Right atrium auricular region (tissue), 2 donors: ENCODE measurements around the gene PRKCZ. TPM values are rescaled to one million over a fixed set of nuclear protein-coding genes. Genes with fewer than 3 reads are reported as not detected.

Experiments used
- DNase-seq: peaks from one replicate; pipeline ENCODE4 v3.0.0-alpha.2; 2019; ENCODE audit warnings: low spot score
- H3K27ac ChIP-seq, 2 donors: fragments of 200-600 bp; sonication (generic); 1 replicate in 1 of 2; 2 replicates in 1 of 2; pipeline ENCODE4 v1.5.1; 2016 to 2019
- H3K27me3 ChIP-seq, 2 donors: fragments of 200-600 bp; sonication (generic); one replicate each; pipeline versions ENCODE4 v1.5.1 to v1.6.0; 2017 to 2019
- H3K36me3 ChIP-seq: fragments of 200-600 bp; sonication (generic); one replicate; pipeline ENCODE4 v1.5.1; 2016
- H3K4me1 ChIP-seq, 2 donors: fragments of 200-600 bp; sonication (generic); one replicate each; pipeline versions ENCODE4 v1.5.1 to v1.6.0; 2017 to 2019
- H3K4me3 ChIP-seq, 2 donors: fragments of 200-600 bp; sonication (generic); 1 replicate in 1 of 2; 2 replicates in 1 of 2; pipeline ENCODE4 v1.5.1; 2017 to 2019; ENCODE audit warnings: mild to moderate bottlenecking in 1 of 2, moderate library complexity in 1 of 2
- H3K9me3 ChIP-seq, 2 donors: fragments of 200-600 bp; sonication (generic); one replicate each; pipeline ENCODE4 v1.5.1; 2019
- total RNA-seq, 2 donors: library from RNA; depleted of rRNA; stranded (reverse); fragments of >200 nt; gene quantifications; one replicate each; pipeline ENCODE4 v1.1.0, GENCODE V29; 2016
- TF ChIP-seq, protein P1 (sequence below), 2 donors: fragments of 200-600 bp; sonication (generic); IDR thresholded peaks; one replicate each; pipeline ENCODE4 v1.5.1; 2019; ENCODE audit warnings: antibody characterized with exemption in 2 of 2

PRKCZ gene
- total RNA-seq, 2 donors from 2014 or later, result 15.3 to 16.4 TPM

DNA sequence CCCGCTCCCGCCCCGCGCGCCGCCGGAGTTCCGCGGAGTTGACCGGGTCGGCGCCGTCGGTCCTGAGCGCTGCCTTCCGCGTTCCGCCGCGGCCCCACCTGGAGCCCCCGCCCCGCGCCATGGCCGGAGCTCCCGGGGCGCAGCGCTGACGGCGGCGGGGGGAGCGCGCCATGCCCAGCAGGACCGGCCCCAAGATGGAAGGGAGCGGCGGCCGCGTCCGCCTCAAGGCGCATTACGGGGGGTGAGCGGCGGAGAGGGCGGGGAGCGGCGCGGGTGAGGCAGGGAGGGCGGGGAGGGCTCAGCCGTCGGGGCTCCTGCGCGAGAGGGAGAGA, 216 bp downstream of the PRKCZ start:
- Histone ChIP-seq H3K27me3 (peaks cover 0 to 4% of the 10 kb centered on the region in 2 donors), H3K36me3 (no peaks in the 10 kb centered on the region), H3K4me1 (peaks cover 0 to 27% of the 10 kb centered on the region in 2 donors), H3K9me3 (no peaks in the 10 kb centered on the region), H3K4me3 (peak overlapping the region; percentile 58 to 65), H3K27ac (peak overlapping the region; percentile 60 to 75)
- no peak for DNase-seq
- TF ChIP-seq, protein P1, sequence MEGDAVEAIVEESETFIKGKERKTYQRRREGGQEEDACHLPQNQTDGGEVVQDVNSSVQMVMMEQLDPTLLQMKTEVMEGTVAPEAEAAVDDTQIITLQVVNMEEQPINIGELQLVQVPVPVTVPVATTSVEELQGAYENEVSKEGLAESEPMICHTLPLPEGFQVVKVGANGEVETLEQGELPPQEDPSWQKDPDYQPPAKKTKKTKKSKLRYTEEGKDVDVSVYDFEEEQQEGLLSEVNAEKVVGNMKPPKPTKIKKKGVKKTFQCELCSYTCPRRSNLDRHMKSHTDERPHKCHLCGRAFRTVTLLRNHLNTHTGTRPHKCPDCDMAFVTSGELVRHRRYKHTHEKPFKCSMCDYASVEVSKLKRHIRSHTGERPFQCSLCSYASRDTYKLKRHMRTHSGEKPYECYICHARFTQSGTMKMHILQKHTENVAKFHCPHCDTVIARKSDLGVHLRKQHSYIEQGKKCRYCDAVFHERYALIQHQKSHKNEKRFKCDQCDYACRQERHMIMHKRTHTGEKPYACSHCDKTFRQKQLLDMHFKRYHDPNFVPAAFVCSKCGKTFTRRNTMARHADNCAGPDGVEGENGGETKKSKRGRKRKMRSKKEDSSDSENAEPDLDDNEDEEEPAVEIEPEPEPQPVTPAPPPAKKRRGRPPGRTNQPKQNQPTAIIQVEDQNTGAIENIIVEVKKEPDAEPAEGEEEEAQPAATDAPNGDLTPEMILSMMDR (IDR thresholded peaks at IDR 0.05), result no peak

GRCh38 chr1:2050793-2051682, 827 bp downstream of the PRKCZ start:
- Histone ChIP-seq H3K4me3 (peak overlapping the region; percentile 58 to 65), H3K27ac (peak overlapping the region; percentile 60 to 75), H3K27me3 (peaks cover 0 to 4% of the 10 kb centered on the region in 2 donors), H3K36me3 (no peaks in the 10 kb centered on the region), H3K9me3 (no peaks in the 10 kb centered on the region), H3K4me1 (peaks cover 0 to 23% of the 10 kb centered on the region in 2 donors)
- DNase-seq, result no peak
- TF ChIP-seq, protein P1 (IDR thresholded peaks at IDR 0.05), result no peak

GRCh38 chr1:2052054-2052679, 2.0 kb downstream of the PRKCZ start:
- TF ChIP-seq, protein P1 (IDR thresholded peaks at IDR 0.05), result no peak
- Histone ChIP-seq H3K9me3 (no peaks in the 10 kb centered on the region), H3K27ac (no peak overlapping the region), H3K4me3 (no peak overlapping the region), H3K27me3 (peaks cover 0 to 4% of the 10 kb centered on the region in 2 donors), H3K36me3 (no peaks in the 10 kb centered on the region), H3K4me1 (peaks cover 0 to 23% of the 10 kb centered on the region in 2 donors)
- no peak for DNase-seq

- Histone ChIP-seq H3K36me3 (no peaks in the 10 kb centered on the region), H3K4me3 (no peak overlapping the region), H3K9me3 (no peaks in the 10 kb centered on the region), H3K27me3 (no peaks in the 10 kb centered on the region), H3K27ac (no peak overlapping the region), H3K4me1 (peaks cover 0 to 23% of the 10 kb centered on the region in 2 donors)
- DNase-seq, result no peak
- TF ChIP-seq, protein P1 (IDR thresholded peaks at IDR 0.05), result no peak
Measured at GRCh38 chr1:2052756-2053155, 2.5 kb downstream of the PRKCZ start.

GRCh38 chr1:2053217-2053616, 3.0 kb downstream of the PRKCZ start:
- no peak overlapping the region for H3K4me3 ChIP-seq
- H3K4me1 ChIP-seq, result peaks cover 0 to 23% of the 10 kb centered on the region in 2 donors
- DNase-seq, result no peak
- peak overlapping the region; percentile 77 to 79 for H3K27ac ChIP-seq
- no peaks in the 10 kb centered on the region for H3K27me3 ChIP-seq
- no peaks in the 10 kb centered on the region for H3K9me3 ChIP-seq
- TF ChIP-seq, protein P1 (IDR thresholded peaks at IDR 0.05), result no peak
- H3K36me3 ChIP-seq, result no peaks in the 10 kb centered on the region
